GM12872 (cell line): ENCODE results near the gene SH3RF3.

ENCODE experiments used
- TF ChIP-seq, protein P1 (sequence below): IDR thresholded peaks from 3 replicates; pipeline ENCODE4 v1.5.1; 2011; ENCODE audit warnings: low read depth, mild to moderate bottlenecking, low read length, moderate library complexity; ENCODE audit not compliant: insufficient read depth

Gene SH3RF3

DNA sequence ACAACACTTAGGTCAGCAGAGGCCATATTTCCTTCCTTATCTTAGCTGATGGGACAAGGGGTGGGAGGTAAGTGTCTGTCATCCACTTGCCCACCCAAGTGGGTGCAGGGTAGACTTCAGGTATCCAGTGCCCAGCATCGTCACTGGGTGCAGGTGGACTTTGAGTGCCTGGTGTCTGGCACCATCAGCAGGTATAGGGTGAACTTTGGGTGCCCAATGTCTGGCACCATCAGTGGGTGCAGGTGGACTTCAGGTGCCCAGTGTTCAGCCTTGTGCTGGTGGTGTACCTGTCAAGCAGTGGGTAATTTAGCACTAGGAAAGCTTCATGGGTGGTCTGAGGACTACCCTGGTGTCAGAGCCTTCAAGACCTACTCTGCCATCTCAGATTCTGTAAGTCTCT, 309.1 kb downstream of the SH3RF3 start:
- TF ChIP-seq, protein P1, sequence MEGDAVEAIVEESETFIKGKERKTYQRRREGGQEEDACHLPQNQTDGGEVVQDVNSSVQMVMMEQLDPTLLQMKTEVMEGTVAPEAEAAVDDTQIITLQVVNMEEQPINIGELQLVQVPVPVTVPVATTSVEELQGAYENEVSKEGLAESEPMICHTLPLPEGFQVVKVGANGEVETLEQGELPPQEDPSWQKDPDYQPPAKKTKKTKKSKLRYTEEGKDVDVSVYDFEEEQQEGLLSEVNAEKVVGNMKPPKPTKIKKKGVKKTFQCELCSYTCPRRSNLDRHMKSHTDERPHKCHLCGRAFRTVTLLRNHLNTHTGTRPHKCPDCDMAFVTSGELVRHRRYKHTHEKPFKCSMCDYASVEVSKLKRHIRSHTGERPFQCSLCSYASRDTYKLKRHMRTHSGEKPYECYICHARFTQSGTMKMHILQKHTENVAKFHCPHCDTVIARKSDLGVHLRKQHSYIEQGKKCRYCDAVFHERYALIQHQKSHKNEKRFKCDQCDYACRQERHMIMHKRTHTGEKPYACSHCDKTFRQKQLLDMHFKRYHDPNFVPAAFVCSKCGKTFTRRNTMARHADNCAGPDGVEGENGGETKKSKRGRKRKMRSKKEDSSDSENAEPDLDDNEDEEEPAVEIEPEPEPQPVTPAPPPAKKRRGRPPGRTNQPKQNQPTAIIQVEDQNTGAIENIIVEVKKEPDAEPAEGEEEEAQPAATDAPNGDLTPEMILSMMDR, result no peak

DNA sequence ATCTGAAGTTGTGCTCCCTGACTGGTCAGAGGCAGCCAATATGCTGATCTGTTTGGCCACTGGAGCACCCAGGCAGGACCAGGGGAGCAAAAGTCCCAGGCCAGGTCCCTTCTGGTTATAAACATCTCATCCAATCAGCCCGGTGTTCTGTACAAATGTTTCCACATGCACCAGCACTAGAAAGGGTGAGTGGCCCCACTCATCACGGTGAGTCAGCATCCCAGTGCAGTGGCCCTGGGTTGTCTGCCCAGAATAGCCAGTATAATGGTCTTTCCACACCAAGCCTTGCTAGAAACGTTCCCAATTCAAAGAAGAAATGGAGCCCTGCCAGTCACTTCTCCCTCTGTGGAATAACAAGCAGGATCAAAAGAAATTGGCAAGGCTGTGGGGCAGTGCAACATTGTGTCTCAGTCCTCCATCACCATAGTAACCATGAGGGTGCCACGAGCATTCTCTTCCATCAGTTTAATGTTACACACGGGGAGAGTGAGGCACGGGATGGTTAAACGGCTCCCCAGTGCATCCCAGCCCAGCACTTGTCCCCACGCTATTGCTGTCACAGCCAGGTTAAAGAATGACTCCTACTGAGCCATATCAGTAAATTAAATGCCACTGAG, 309.9 kb downstream of the SH3RF3 start:
- TF ChIP-seq, protein P1, result no peak

DNA sequence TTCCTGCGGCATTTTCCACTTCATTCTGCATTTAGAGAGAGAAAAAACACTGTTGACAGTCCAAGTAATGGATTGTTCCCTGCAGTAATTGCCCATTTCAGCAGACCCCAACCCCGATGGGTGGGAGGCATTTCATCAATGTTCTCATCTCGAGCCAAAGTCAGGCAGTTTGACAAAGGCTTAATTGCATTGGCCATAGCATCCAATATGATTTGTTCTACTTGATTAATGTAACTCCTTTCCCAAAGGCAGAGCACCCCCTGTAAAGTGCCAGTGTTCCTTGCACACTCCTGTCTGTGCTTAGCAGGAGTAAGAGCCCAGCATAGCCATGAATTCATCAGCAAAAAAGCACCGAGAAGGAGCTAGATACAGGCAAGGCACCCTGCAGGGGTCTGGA, 310.4 kb downstream of the SH3RF3 start:
- TF ChIP-seq, protein P1, result no peak

DNA sequence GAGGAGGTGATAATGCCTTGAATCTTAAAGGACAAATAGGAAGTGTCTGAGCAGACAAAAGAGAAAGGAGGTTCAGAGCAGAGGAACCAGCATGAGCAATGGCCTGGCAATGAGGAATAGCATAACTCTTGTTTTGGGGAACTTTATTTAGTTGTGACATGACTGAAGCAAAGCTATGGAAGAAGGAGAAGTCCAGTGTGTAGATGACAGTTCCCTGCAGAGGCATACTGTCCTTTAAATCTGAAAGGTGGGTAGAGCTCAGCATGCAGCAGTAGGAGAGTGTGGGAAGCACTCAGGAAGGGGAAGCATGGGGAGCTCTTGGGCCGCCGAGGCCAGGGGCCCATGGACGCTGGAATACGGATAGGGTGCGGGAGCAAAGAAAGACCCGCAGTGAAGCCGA, 311.0 kb downstream of the SH3RF3 start:
- TF ChIP-seq, protein P1, result no peak

DNA sequence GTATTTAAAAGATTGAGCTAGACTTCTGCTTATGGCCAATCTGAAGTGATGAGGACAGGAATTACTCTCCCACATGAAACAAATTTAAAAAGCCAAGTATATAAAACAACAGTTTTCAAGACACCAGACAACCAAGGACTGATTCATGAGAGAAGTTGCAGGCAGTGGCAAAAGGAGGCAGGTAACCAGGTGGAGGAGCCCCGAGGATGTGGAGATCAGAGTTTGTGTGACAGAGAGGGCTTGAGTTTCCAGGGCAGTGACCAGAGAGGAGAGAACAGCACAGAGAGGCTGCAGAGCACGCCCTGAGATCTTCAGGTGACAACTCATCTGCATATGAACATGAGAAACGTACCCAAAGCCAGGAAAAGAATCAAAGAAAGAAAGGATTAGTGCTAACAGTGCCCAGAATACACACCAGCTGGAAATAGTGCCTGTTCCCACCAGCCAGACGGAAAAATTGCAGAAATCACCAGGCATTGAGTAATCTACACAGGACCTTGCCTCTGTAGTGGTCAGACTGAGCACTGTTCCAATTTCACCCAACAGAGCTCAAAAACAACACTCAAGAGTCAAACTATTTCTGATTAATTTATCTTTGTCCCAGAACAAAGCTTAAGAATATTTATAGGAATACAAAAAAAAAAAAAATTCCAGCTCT, 311.6 kb downstream of the SH3RF3 start:
- TF ChIP-seq, protein P1, result no peak

DNA sequence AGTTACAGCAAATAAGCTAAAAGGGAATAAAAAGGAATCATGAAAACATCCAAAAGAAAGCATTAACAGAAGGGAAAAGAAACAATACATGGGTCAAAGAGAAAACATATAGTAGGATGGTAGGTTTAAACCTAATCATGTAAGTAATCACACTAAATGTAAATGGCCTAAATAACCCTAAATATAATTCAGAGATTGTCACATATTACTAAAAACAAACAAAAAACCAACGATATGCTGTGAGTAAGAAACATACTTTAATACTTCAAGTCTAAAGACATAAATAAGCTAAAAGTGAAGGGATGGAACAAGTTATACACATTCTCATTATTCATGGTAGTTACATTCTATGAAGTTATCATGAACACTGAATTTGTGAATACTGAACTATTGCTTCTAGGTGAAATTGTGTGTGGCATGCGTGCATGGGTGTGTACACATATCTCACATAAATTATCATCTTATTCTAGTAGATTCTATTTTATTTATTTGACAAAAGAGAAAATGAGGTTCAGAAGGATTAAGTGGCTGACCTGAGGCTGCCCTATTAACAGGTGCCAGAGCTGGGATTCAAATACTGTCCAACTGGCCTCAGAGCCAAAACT, 313.8 kb downstream of the SH3RF3 start:
- TF ChIP-seq, protein P1, result no peak

DNA sequence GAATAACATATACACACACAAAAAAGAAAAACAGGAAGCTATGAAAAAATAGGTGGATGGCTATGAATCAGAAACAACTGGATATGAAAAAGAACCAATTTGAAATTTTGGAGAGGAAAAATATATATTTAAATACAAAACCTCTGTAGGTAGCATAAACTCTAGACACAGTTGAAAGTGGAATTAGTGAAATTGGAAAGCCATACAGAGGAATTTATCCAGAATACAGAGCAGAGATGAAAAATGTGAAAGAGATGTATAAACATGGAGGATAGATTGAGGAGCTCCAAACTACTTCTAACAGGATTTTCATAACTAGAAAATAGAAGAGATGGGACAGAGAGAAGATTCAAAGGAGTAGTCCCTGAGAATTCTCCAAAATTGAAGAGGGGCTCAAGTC, 315.9 kb downstream of the SH3RF3 start:
- TF ChIP-seq, protein P1, result no peak
